Measurements from ENCODE around the gene TSPO2.

TSPO2 gene

DNA sequence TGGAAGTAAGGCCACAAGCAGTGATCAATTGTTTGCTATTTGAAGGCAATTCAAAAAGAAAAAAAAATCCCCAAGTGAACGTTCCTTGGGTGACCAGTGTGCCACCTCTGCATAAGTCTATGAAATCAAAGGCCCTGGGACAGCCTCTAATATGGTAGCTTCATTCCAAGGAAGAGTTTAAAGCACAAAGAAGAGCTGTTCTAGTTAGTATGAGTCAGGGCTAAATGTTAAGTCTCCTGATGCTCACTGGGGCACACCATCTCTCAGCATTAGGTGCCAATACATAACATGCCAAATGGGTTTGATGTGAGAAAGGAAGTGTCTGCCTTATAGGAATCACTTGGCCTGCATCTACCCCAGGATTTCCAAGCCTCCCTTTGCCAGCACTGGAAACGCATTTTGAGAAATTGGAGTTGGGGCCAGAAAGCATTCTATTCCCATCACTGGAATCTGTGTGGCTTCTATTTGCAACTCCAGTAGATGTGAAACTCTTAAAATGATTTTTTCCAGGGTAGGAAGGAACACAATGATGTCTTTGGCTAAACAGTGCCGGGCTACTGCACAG is 16.2 kb upstream of the TSPO2 start:
- WGBS (ENCODE audit: extremely low coverage, insufficient coverage, insufficient read length) = no CpG with 5 or more reads among the region's 3 CpGs
- peaks cover 4% of the 10 kb centered on the region for H3K79me2 ChIP-seq (ENCODE audit: control insufficient read depth, insufficient read depth, low read length, poor library complexity)

DNA sequence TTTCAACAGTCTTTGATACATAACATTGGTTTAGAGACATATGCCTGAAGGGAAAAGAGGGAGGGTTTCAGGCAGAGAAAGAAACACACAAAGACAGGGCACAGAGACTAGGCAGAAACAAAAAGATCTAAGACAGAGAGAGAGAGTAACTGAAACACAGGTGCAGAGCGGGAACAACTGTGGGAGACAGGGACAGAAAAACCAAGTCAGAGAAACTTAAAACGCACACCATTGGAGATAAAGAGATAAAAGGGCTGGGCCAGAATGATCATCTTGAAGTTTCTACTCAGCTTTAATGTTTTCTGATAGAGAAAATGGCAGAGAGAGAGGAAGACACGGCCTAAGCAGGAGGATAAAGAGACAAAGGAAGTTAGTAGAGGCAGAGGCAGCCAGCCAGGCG is 15.0 kb upstream of the TSPO2 start:
- H3K18ac ChIP-seq (ENCODE audit: low read length) = peak overlapping the region; percentile 3
- peaks cover 4% of the 10 kb centered on the region for H3K79me2 ChIP-seq (ENCODE audit: control insufficient read depth, insufficient read depth, low read length, poor library complexity)
- no peak overlapping the region for H2BK12ac ChIP-seq (ENCODE audit: low read length)
- no peak overlapping the region for H3K4me3 ChIP-seq (ENCODE audit: low read depth, low read length)
- peak overlapping the region; percentile 77 for H3K4me2 ChIP-seq (ENCODE audit: low read length)
- H3K14ac ChIP-seq (ENCODE audit: low read length) = no peak overlapping the region
- DNase-seq = no peak
- H3K23ac ChIP-seq (ENCODE audit: low read length) = no peak overlapping the region
- H3K27ac ChIP-seq (ENCODE audit: low read depth, low read length) = no peak overlapping the region
- peak overlapping the region; percentile 56 for H4K12ac ChIP-seq (ENCODE audit: low read depth, low read length)
- peaks cover 5 to 9% of the 10 kb centered on the region in 2 experiments for H3K4me1 ChIP-seq (ENCODE audit: control insufficient read depth in 1 of 2, insufficient read depth in 2 of 2, low read length in 2 of 2)
- peaks cover 5% of the 10 kb centered on the region for H3K79me1 ChIP-seq (ENCODE audit: low read length)
- H2BK120ac ChIP-seq (ENCODE audit: insufficient read depth, low read length, poor library complexity) = no peak overlapping the region
- H2AFZ ChIP-seq (ENCODE audit: insufficient read depth, low read length, poor library complexity) = peak overlapping the region; percentile 80
- no peak overlapping the region for H3K4ac ChIP-seq (ENCODE audit: low read depth, low read length)
- H3K36me3 ChIP-seq (ENCODE audit: control insufficient read depth in 1 of 2, insufficient read depth in 2 of 2, low read length in 2 of 2) = no peaks in the 10 kb centered on the region
- no peaks in the 10 kb centered on the region for H3K27me3 ChIP-seq (ENCODE audit: insufficient read depth, low read length)
- H4K8ac ChIP-seq (ENCODE audit: low read depth, low read length) = peak overlapping the region; percentile 75
- H2BK5ac ChIP-seq (ENCODE audit: low read depth, low read length, poor library complexity) = no peak overlapping the region
- H2AK5ac ChIP-seq (ENCODE audit: low read length) = peak overlapping the region; percentile 33
- no peak overlapping the region for H4K91ac ChIP-seq (ENCODE audit: low read depth, low read length)
- H3K9me3 ChIP-seq (ENCODE audit: insufficient read depth, low read depth, low read length) = no peaks in the 10 kb centered on the region
- H3K9ac ChIP-seq (ENCODE audit: low read length) = no peak overlapping the region
- WGBS (ENCODE audit: extremely low coverage, insufficient coverage, insufficient read length) = no CpG with 5 or more reads among the region's 4 CpGs

More for the DNA sequence above, 16.2 kb upstream of the TSPO2 start:
- Histone ChIP-seq H3K27me3 (ENCODE audit: insufficient read depth, low read length) (no peaks in the 10 kb centered on the region), H4K8ac (ENCODE audit: low read depth, low read length) (no peak overlapping the region), H3K27ac (ENCODE audit: low read depth, low read length) (no peak overlapping the region), H3K9ac (ENCODE audit: low read length) (no peak overlapping the region), H3K4me2 (ENCODE audit: low read length) (no peak overlapping the region), H3K36me3 (ENCODE audit: control insufficient read depth in 1 of 2, insufficient read depth in 2 of 2, low read length in 2 of 2) (no peaks in the 10 kb centered on the region), H3K4me3 (ENCODE audit: low read depth, low read length) (no peak overlapping the region), H2BK5ac (ENCODE audit: low read depth, low read length, poor library complexity) (no peak overlapping the region), H2BK120ac (ENCODE audit: insufficient read depth, low read length, poor library complexity) (no peak overlapping the region), H4K91ac (ENCODE audit: low read depth, low read length) (no peak overlapping the region), H3K79me1 (ENCODE audit: low read length) (peaks cover 5% of the 10 kb centered on the region), H2BK12ac (ENCODE audit: low read length) (no peak overlapping the region), H2AFZ (ENCODE audit: insufficient read depth, low read length, poor library complexity) (no peak overlapping the region), H3K23ac (ENCODE audit: low read length) (no peak overlapping the region), H3K4ac (ENCODE audit: low read depth, low read length) (no peak overlapping the region), H3K4me1 (ENCODE audit: control insufficient read depth in 1 of 2, insufficient read depth in 2 of 2, low read length in 2 of 2) (peaks cover 5 to 9% of the 10 kb centered on the region in 2 experiments), H3K14ac (ENCODE audit: low read length) (no peak overlapping the region), H4K12ac (ENCODE audit: low read depth, low read length) (no peak overlapping the region), H3K9me3 (ENCODE audit: insufficient read depth, low read depth, low read length) (no peaks in the 10 kb centered on the region), H3K18ac (ENCODE audit: low read length) (no peak overlapping the region), H2AK5ac (ENCODE audit: low read length) (no peak overlapping the region)
- no peak for DNase-seq

DNA sequence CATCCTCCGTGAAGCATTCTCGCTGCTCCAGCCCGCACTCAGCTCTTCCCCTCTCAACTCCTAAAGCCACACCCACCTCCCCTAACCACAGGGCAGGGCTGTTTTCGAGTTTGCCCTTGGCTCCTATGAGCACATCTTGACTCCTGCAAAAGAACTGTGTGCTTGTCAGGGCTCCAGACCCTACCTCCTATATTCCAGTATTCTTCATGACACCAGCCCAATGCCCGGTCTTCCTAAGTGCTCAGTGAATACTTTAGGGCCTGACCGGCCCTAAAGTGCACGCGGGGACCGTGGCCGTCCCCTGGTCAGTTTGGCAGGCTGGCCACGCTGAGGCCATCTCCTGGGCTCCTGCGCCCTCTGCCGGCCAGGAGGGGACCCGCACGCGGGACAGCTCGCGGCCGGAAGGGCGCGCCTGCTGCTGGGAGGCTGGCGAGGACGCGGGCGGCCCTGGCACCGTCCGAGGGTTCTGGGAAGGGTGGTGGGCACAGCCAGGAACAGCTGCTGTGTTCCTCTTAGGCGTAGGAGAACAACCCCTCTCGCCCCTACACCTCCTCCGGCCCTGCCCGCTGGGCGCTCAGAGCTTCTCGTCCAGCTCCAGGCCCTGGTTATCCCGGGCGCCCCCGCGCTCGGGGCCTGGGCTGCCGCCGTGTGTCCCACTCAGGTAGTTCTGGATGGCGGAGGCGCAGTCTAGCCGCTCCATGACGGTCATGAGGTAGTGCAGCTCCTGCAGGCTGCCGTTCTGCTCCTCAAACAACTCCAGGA is 14.3 kb upstream of the TSPO2 start:
- no peaks in the 10 kb centered on the region for H3K27me3 ChIP-seq (ENCODE audit: insufficient read depth, low read length)
- peak overlapping the region; percentile 77 for H3K4me2 ChIP-seq (ENCODE audit: low read length)
- no peaks in the 10 kb centered on the region for H3K9me3 ChIP-seq (ENCODE audit: insufficient read depth, low read depth, low read length)
- peak overlapping the region; percentile 89 for H4K12ac ChIP-seq (ENCODE audit: low read depth, low read length)
- H3K14ac ChIP-seq (ENCODE audit: low read length) = peak overlapping the region; percentile 94
- H3K9ac ChIP-seq (ENCODE audit: low read length) = peak overlapping the region; percentile 31
- H3K27ac ChIP-seq (ENCODE audit: low read depth, low read length) = peak overlapping the region; percentile 0
- peak overlapping the region; percentile 90 for H2BK120ac ChIP-seq (ENCODE audit: insufficient read depth, low read length, poor library complexity)
- peak overlapping the region; percentile 57 for H2AK5ac ChIP-seq (ENCODE audit: low read length)
- peak overlapping the region; percentile 73 for H3K18ac ChIP-seq (ENCODE audit: low read length)
- H3K4ac ChIP-seq (ENCODE audit: low read depth, low read length) = peak overlapping the region; percentile 73
- peak overlapping the region; percentile 64 for H3K4me3 ChIP-seq (ENCODE audit: low read depth, low read length)
- peaks cover 5% of the 10 kb centered on the region for H3K79me1 ChIP-seq (ENCODE audit: low read length)
- H2BK12ac ChIP-seq (ENCODE audit: low read length) = peak overlapping the region; percentile 52
- peak overlapping the region; percentile 80 for H2AFZ ChIP-seq (ENCODE audit: insufficient read depth, low read length, poor library complexity)
- H4K91ac ChIP-seq (ENCODE audit: low read depth, low read length) = peak overlapping the region; percentile 90
- H3K79me2 ChIP-seq (ENCODE audit: control insufficient read depth, insufficient read depth, low read length, poor library complexity) = peaks cover 4% of the 10 kb centered on the region
- peak overlapping the region; percentile 47 for H2BK5ac ChIP-seq (ENCODE audit: low read depth, low read length, poor library complexity)
- no peak overlapping the region for H3K23ac ChIP-seq (ENCODE audit: low read length)
- WGBS (ENCODE audit: extremely low coverage, insufficient coverage, insufficient read length) = no CpG with 5 or more reads among the region's 45 CpGs
- peaks cover 5 to 9% of the 10 kb centered on the region in 2 experiments for H3K4me1 ChIP-seq (ENCODE audit: control insufficient read depth in 1 of 2, insufficient read depth in 2 of 2, low read length in 2 of 2)
- DNase-seq = peak; percentile 65 to 90
- H3K36me3 ChIP-seq (ENCODE audit: control insufficient read depth in 1 of 2, insufficient read depth in 2 of 2, low read length in 2 of 2) = no peaks in the 10 kb centered on the region
- H4K8ac ChIP-seq (ENCODE audit: low read depth, low read length) = peak overlapping the region; percentile 96

DNA sequence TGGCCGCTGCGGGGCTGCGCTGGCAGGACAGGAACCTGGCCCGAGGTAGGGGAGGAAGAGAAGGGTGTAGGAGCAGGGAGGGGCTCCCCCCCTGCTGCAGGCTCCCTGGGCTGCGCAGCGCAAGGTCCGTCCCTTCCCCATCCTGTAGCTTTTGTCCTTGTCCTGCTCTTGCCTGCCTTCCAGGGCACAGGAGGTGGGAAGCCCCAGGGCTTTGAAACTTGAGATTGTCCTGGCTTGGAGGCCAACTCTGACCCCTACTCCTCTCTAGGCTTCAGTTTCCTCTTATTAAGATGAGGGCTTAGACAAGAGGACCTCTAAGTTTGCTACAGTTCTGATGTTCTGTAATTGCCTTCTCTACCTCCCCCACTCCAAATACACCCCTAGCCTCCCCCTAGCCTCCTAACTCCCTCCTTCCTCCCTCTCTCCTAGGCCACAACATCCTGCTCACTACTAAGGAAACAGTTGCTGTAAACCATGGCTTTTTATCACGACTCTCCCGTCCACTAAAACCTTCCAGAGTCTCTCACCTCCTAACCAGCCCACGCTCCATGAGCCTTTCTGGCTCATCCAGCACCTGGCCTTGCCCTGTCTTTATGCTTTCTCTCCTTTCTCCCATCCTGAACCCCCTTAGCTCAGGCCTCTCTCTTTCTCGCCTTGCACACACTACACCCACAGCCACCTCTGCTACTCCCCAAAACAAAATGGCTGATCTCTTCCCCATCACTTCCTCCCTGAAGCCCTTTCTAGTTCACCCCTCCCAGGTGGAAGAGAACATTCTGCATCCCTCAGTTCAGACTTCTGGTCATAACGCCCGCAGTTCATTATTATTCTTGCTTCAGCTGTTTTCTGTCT is 13.5 kb upstream of the TSPO2 start:
- DNase-seq = no peak
- peak overlapping the region; percentile 90 for H2BK120ac ChIP-seq (ENCODE audit: insufficient read depth, low read length, poor library complexity)
- peaks cover 5% of the 10 kb centered on the region for H3K79me1 ChIP-seq (ENCODE audit: low read length)
- H3K4me1 ChIP-seq (ENCODE audit: control insufficient read depth in 1 of 2, insufficient read depth in 2 of 2, low read length in 2 of 2) = peaks cover 5 to 9% of the 10 kb centered on the region in 2 experiments
- H3K9me3 ChIP-seq (ENCODE audit: insufficient read depth, low read depth, low read length) = no peaks in the 10 kb centered on the region
- peak overlapping the region; percentile 94 for H3K14ac ChIP-seq (ENCODE audit: low read length)
- H3K23ac ChIP-seq (ENCODE audit: low read length) = no peak overlapping the region
- peak overlapping the region; percentile 89 for H4K12ac ChIP-seq (ENCODE audit: low read depth, low read length)
- peak overlapping the region; percentile 90 for H4K91ac ChIP-seq (ENCODE audit: low read depth, low read length)
- no peaks in the 10 kb centered on the region for H3K27me3 ChIP-seq (ENCODE audit: insufficient read depth, low read length)
- H3K18ac ChIP-seq (ENCODE audit: low read length) = peak overlapping the region; percentile 73
- H3K4me2 ChIP-seq (ENCODE audit: low read length) = peak overlapping the region; percentile 77
- H2BK5ac ChIP-seq (ENCODE audit: low read depth, low read length, poor library complexity) = peak overlapping the region; percentile 47
- peak overlapping the region; percentile 52 for H2BK12ac ChIP-seq (ENCODE audit: low read length)
- peak overlapping the region; percentile 0 for H3K27ac ChIP-seq (ENCODE audit: low read depth, low read length)
- peak overlapping the region; percentile 64 for H3K4me3 ChIP-seq (ENCODE audit: low read depth, low read length)
- no peak overlapping the region for H3K9ac ChIP-seq (ENCODE audit: low read length)
- peak overlapping the region; percentile 96 for H4K8ac ChIP-seq (ENCODE audit: low read depth, low read length)
- WGBS (ENCODE audit: extremely low coverage, insufficient coverage, insufficient read length) = no CpG with 5 or more reads among the region's 13 CpGs
- peaks cover 4% of the 10 kb centered on the region for H3K79me2 ChIP-seq (ENCODE audit: control insufficient read depth, insufficient read depth, low read length, poor library complexity)
- peak overlapping the region; percentile 57 for H2AK5ac ChIP-seq (ENCODE audit: low read length)
- H2AFZ ChIP-seq (ENCODE audit: insufficient read depth, low read length, poor library complexity) = peak overlapping the region; percentile 80
- no peaks in the 10 kb centered on the region for H3K36me3 ChIP-seq (ENCODE audit: control insufficient read depth in 1 of 2, insufficient read depth in 2 of 2, low read length in 2 of 2)
- H3K4ac ChIP-seq (ENCODE audit: low read depth, low read length) = peak overlapping the region; percentile 73

Data from trophoblast cell (in vitro differentiated cells and primary cell).